Lung (tissue), 12 donors: Measurements from ENCODE around the gene PCDH9. TPM values are rescaled to one million over a fixed set of nuclear protein-coding genes. Genes with fewer than 3 reads are reported as not detected.

Experiments used
- ATAC-seq: fragments of 200-7000 bp; cut with Tn5 transposase; one replicate; pipeline ENCODE4 v1.9.1; 2020; ENCODE audit warnings: moderate number of reproducible peaks; ENCODE audit not compliant: insufficient read depth, low FRiP score
- DNase-seq, 3 donors: peaks; one replicate each; pipeline ENCODE4 v3.0.0-alpha.2; 2013 to 2017
- H3K27ac ChIP-seq, 2 donors: one replicate each; pipeline ENCODE4 v1.5.1; 2013; ENCODE audit warnings: mild to moderate bottlenecking in 2 of 2, moderate library complexity in 2 of 2, control low read depth in 1 of 2, inconsistent platforms in 1 of 2, low read depth in 1 of 2, low read length in 1 of 2
- H3K27me3 ChIP-seq, 3 donors: one replicate each; pipeline ENCODE4 v1.5.1; 2013; ENCODE audit warnings: low read length in 2 of 3; ENCODE audit not compliant: control insufficient read depth in 3 of 3, insufficient read depth in 3 of 3
- H3K36me3 ChIP-seq, 4 donors: one replicate each; pipeline ENCODE4 v1.5.1; 2013; ENCODE audit warnings: low read length in 4 of 4, mild to moderate bottlenecking in 1 of 4, moderate library complexity in 1 of 4; ENCODE audit not compliant: control insufficient read depth in 4 of 4, insufficient read depth in 4 of 4
- H3K4me1 ChIP-seq, 5 donors: one replicate each; pipeline ENCODE4 v1.5.1; 2013; ENCODE audit warnings: low read length in 5 of 5, mild to moderate bottlenecking in 2 of 5, moderate library complexity in 1 of 5; ENCODE audit not compliant: control insufficient read depth in 5 of 5, insufficient read depth in 5 of 5
- H3K4me3 ChIP-seq: one replicate; pipeline ENCODE4 v1.5.1; 2013; ENCODE audit warnings: mild to moderate bottlenecking, control low read depth, moderate library complexity
- H3K9ac ChIP-seq, 2 donors: one replicate each; pipeline ENCODE4 v1.5.1; 2013; ENCODE audit warnings: low read length in 2 of 2, control low read depth in 1 of 2; ENCODE audit not compliant: insufficient read depth in 1 of 2
- H3K9me3 ChIP-seq, 4 donors: one replicate each; pipeline ENCODE4 v1.5.1; 2013; ENCODE audit warnings: low read length in 3 of 4, mild to moderate bottlenecking in 1 of 4, moderate library complexity in 1 of 4; ENCODE audit not compliant: control insufficient read depth in 4 of 4, insufficient read depth in 3 of 4
- CTCF ChIP-seq: IDR thresholded peaks from 2 replicates; pipeline ENCODE4 v1.5.1; 2012; ENCODE audit warnings: mild to moderate bottlenecking; ENCODE audit errors: control extremely low read depth, extremely low read depth
- WGBS, 2 donors: extraction: QIAGEN DNeasy Blood & Tissue Kit; methylation state at CpG; one replicate each; pipeline ENCODE4 v1.1.7; 2013; 5-methylcytosine and 5-hydroxymethylcytosine counted together
- polyA plus RNA-seq, 2 donors: library from polyadenylated mRNA; stranded (reverse); fragments of 200-250 nt; gene quantifications; one replicate each; pipeline ENCODE4 v1.2.1, GENCODE V29; 2013
- total RNA-seq, 2 donors: library from RNA; depleted of rRNA in 1 of 2; stranded (reverse); fragments of >200 nt in 1 of 2; gene quantifications; one replicate each; pipeline ENCODE4 v1.2.1, GENCODE V29; 2014 to 2021
- donor health status: control.
- donor health status: control.
- donor health status: Bipolar disorder and iron deficiency.
- donor health status: healthy.
- donor health status: DM: yes; HTN: yes; CAD: no.

The PCDH9 gene
- total and polyA plus RNA-seq, 4 donors = 0.68 to 22.2 (median 4.1) TPM

GRCh38 chr13:67048821-67049150 is 181.3 kb downstream of the PCDH9 start:
- no peak overlapping the region for H3K27ac ChIP-seq
- no peaks in the 10 kb centered on the region for H3K27me3 ChIP-seq
- no peak overlapping the region for H3K4me3 ChIP-seq
- no peak overlapping the region for H3K9ac ChIP-seq
- TF ChIP-seq CTCF = no peak
- no peak for ATAC-seq
- no peaks in the 10 kb centered on the region for H3K9me3 ChIP-seq
- peaks cover 0 to 39% (median 2%) of the 10 kb centered on the region in 5 donors for H3K4me1 ChIP-seq
- no peaks in the 10 kb centered on the region for H3K36me3 ChIP-seq
- peak in 2 of 3 donors; percentile 66 to 69 for DNase-seq
- WGBS, 2 donors = 87 to 91% methylated on average over 2 of the region's 2 CpGs

- 28% methylated on average over 4 of the region's 4 CpGs for WGBS, 2 donors
- H3K4me1 ChIP-seq = peaks cover 0 to 39% (median 2%) of the 10 kb centered on the region in 5 donors
- H3K9me3 ChIP-seq = no peaks in the 10 kb centered on the region
- DNase-seq (peak; percentile 78 to 97 (median 97)), ATAC-seq (no peak)
- H3K36me3 ChIP-seq = no peaks in the 10 kb centered on the region
- TF ChIP-seq CTCF = no peak
- no peak overlapping the region for H3K9ac ChIP-seq
- no peak overlapping the region for H3K27ac ChIP-seq
- H3K27me3 ChIP-seq = no peaks in the 10 kb centered on the region
- H3K4me3 ChIP-seq = no peak overlapping the region
These were observed 181.9 kb downstream of the PCDH9 start for GRCh38 chr13:67048084-67048820.

DNA sequence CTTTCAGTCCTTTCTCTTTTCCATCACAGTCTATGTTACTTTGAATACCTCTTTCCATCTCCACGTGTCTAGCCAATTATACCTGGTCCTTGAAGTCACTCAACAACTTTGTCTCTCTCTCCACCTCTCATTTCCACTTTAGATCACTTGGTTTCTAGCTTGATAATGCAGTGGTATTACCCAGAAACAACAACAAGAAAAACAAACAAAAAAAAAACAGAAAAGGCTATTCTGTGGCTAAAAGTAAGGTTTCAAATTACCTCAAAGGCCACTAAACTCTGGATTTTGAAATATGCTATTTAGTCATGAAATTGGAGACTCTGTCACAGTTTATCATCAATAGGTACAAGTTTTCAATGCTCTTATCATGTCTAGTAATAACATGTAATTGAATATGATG is 184.8 kb downstream of the PCDH9 start:
- H3K36me3 ChIP-seq = no peaks in the 10 kb centered on the region
- 70 to 78% methylated on average over 1 of the region's 1 CpG for WGBS, 2 donors
- no peaks in the 10 kb centered on the region for H3K9me3 ChIP-seq
- DNase-seq = no peak
- no peak for ATAC-seq
- TF ChIP-seq CTCF = no peak
- H3K27ac ChIP-seq = no peak overlapping the region
- H3K4me3 ChIP-seq = no peak overlapping the region
- no peak overlapping the region for H3K9ac ChIP-seq
- H3K27me3 ChIP-seq = no peaks in the 10 kb centered on the region
- peaks cover 0 to 37% (median 2%) of the 10 kb centered on the region in 5 donors for H3K4me1 ChIP-seq

GRCh38 chr13:67043901-67044300 is 186.2 kb downstream of the PCDH9 start:
- peaks cover 0 to 26% (median 2%) of the 10 kb centered on the region in 5 donors for H3K4me1 ChIP-seq
- DNase-seq (no peak), ATAC-seq (no peak)
- 89 to 91% methylated on average over 1 of the region's 1 CpG for WGBS, 2 donors
- H3K9ac ChIP-seq = no peak overlapping the region
- H3K36me3 ChIP-seq = no peaks in the 10 kb centered on the region
- TF ChIP-seq CTCF = no peak
- no peak overlapping the region for H3K27ac ChIP-seq
- H3K4me3 ChIP-seq = no peak overlapping the region
- no peaks in the 10 kb centered on the region for H3K27me3 ChIP-seq
- peaks cover 0 to 3% (median 0%) of the 10 kb centered on the region in 4 donors for H3K9me3 ChIP-seq
